ENCODE measurements around the gene ZBTB39.

GRCh38 chr12:57025196-57025595, 18.9 kb upstream of the ZBTB39 start:
- no peak for TF ChIP-seq POLR2A (IDR thresholded peaks at IDR 0.05; ENCODE audit: extremely low read depth, insufficient read length)
- TF ChIP-seq, protein P1, sequence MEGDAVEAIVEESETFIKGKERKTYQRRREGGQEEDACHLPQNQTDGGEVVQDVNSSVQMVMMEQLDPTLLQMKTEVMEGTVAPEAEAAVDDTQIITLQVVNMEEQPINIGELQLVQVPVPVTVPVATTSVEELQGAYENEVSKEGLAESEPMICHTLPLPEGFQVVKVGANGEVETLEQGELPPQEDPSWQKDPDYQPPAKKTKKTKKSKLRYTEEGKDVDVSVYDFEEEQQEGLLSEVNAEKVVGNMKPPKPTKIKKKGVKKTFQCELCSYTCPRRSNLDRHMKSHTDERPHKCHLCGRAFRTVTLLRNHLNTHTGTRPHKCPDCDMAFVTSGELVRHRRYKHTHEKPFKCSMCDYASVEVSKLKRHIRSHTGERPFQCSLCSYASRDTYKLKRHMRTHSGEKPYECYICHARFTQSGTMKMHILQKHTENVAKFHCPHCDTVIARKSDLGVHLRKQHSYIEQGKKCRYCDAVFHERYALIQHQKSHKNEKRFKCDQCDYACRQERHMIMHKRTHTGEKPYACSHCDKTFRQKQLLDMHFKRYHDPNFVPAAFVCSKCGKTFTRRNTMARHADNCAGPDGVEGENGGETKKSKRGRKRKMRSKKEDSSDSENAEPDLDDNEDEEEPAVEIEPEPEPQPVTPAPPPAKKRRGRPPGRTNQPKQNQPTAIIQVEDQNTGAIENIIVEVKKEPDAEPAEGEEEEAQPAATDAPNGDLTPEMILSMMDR (IDR thresholded peaks at IDR 0.05; ENCODE audit: low read depth, low read length) = no peak
- no peak for TF ChIP-seq MAX (IDR thresholded peaks at IDR 0.05; ENCODE audit: low read depth, low read length)

All from NB4 (cell line).